WTC11 (cell line): Measurements from ENCODE around the gene PRELP.

Experiments
- AR ChIP-seq: fragments of 250-450 bp; sonication (Bioruptor Pico); IDR thresholded peaks from 2 replicates; pipeline ENCODE4 v1.9.0; 2021; ENCODE audit warnings: mild to moderate bottlenecking
- CREB1 ChIP-seq: sonication (generic); formaldehyde crosslinking; IDR thresholded peaks from 2 replicates; pipeline ENCODE4 v1.8.0; 2023; ENCODE audit warnings: mild to moderate bottlenecking, missing genetic modification reagents
- CTCF ChIP-seq: fragments of 200-600 bp; IDR thresholded peaks from 2 replicates; pipeline ENCODE4 v1.8.0; 2022; ENCODE audit warnings: antibody characterized with exemption
- ELF4 ChIP-seq: sonication (generic); formaldehyde crosslinking; IDR thresholded peaks from 2 replicates; pipeline ENCODE4 v1.8.1; 2022; ENCODE audit warnings: low read depth, mild to moderate bottlenecking, moderate library complexity, missing genetic modification reagents
- ETV6 ChIP-seq: sonication (generic); formaldehyde crosslinking; IDR thresholded peaks from 2 replicates; pipeline ENCODE4 v1.8.1; 2022; ENCODE audit warnings: mild to moderate bottlenecking, missing genetic modification reagents
- NFATC4 ChIP-seq: fragments of 250-450 bp; sonication (Bioruptor Pico); IDR thresholded peaks from 2 replicates; pipeline ENCODE4 v1.9.0; 2021; ENCODE audit warnings: mild to moderate bottlenecking
- NR3C1 ChIP-seq: sonication (generic); formaldehyde crosslinking; conservative IDR thresholded peaks from 2 replicates; pipeline ENCODE4 v1.8.1; 2023; ENCODE audit warnings: low read depth, mild to moderate bottlenecking, missing genetic modification reagents
- SMAD3 ChIP-seq: sonication (generic); formaldehyde crosslinking; IDR thresholded peaks from 2 replicates; pipeline ENCODE4 v1.8.0; 2022; ENCODE audit warnings: missing genetic modification reagents, mild to moderate bottlenecking, borderline replicate concordance
- SP1 ChIP-seq: sonication (generic); formaldehyde crosslinking; conservative IDR thresholded peaks from 2 replicates; pipeline ENCODE4 v1.8.1; 2022; ENCODE audit warnings: missing genetic modification reagents
- ZBTB21 ChIP-seq: sonication (generic); formaldehyde crosslinking; IDR thresholded peaks from 2 replicates; pipeline ENCODE4 v1.8.1; 2023; ENCODE audit warnings: mild to moderate bottlenecking, missing genetic modification reagents, borderline replicate concordance
- ZBTB43 ChIP-seq: sonication (generic); formaldehyde crosslinking; IDR thresholded peaks from 2 replicates; pipeline ENCODE4 v1.8.1; 2023; ENCODE audit warnings: mild to moderate bottlenecking, missing genetic modification reagents
- ZNF232 ChIP-seq: sonication (generic); formaldehyde crosslinking; IDR thresholded peaks from 2 replicates; pipeline ENCODE4 v1.8.0; 2022; ENCODE audit warnings: mild to moderate bottlenecking, missing genetic modification reagents
- ZNF263 ChIP-seq: sonication (generic); formaldehyde crosslinking; IDR thresholded peaks from 2 replicates; pipeline ENCODE4 v1.8.1; 2022; ENCODE audit warnings: low read depth, mild to moderate bottlenecking, moderate library complexity, missing genetic modification reagents

GRCh38 chr1:203435615-203436014 is 40.0 kb upstream of the PRELP start:
- no peak for TF ChIP-seq CREB1 (CRISPR knock-in tag)
- no peak for TF ChIP-seq CTCF
- no peak for TF ChIP-seq ZNF263
- no peak for TF ChIP-seq NFATC4 (CRISPR knock-in tag)
- TF ChIP-seq ELF4 = no peak
- no peak for TF ChIP-seq ZBTB43 (CRISPR knock-in tag)
- no peak for TF ChIP-seq SMAD3 (CRISPR knock-in tag)
- no peak for TF ChIP-seq ZNF232 (CRISPR knock-in tag)
- no peak for TF ChIP-seq AR (CRISPR knock-in tag)
- TF ChIP-seq SP1 = no peak
- TF ChIP-seq ETV6 = no peak
- TF ChIP-seq NR3C1 (CRISPR knock-in tag) = no peak
- no peak for TF ChIP-seq ZBTB21 (CRISPR knock-in tag)
